GM18508 (cell line): Measurements from ENCODE around the gene NUP98.
"Not testable (repeated sequence)": the region's sequence is repeated elsewhere in the genome, so short reads cannot be mapped to it uniquely, and the experiment has no call there.

Experiments used
- ATAC-seq: cut with Tn5 transposase; IDR thresholded peaks from one replicate; pipeline ENCODE4 v1.9.1; 2021; ENCODE audit warnings: moderate number of reproducible peaks; ENCODE audit not compliant: insufficient read depth, unreplicated experiment

Gene NUP98

GRCh38 chr11:3827434-3828186, 30.3 kb upstream of the NUP98 start:
- no peak for ATAC-seq

GRCh38 chr11:3826721-3827120, 29.4 kb upstream of the NUP98 start:
- no peak for ATAC-seq

- ATAC-seq, result no peak
Measured at GRCh38 chr11:3825473-3826154, 28.3 kb upstream of the NUP98 start.

GRCh38 chr11:3824714-3825472, 27.5 kb upstream of the NUP98 start:
- ATAC-seq, result peak; percentile 61

- no peak for ATAC-seq
Measured at GRCh38 chr11:3823762-3824506, 26.6 kb upstream of the NUP98 start.

- no peak for ATAC-seq
Measured at GRCh38 chr11:3823303-3823702, 25.9 kb upstream of the NUP98 start.

- no peak for ATAC-seq
Measured at GRCh38 chr11:3822312-3822711, 25.0 kb upstream of the NUP98 start.

- ATAC-seq, result no peak
Measured at GRCh38 chr11:3820971-3821370, 23.6 kb upstream of the NUP98 start.

GRCh38 chr11:3817181-3817800, 19.9 kb upstream of the NUP98 start:
- no peak for ATAC-seq

GRCh38 chr11:3816673-3817072, 19.3 kb upstream of the NUP98 start:
- ATAC-seq, result no peak

- ATAC-seq, result no peak
Measured at GRCh38 chr11:3815845-3816244, 18.5 kb upstream of the NUP98 start.

- ATAC-seq, result not testable (repeated sequence)
Measured at GRCh38 chr11:3814832-3815231, 17.5 kb upstream of the NUP98 start.

GRCh38 chr11:3810951-3811350, 13.6 kb upstream of the NUP98 start:
- ATAC-seq, result no peak

- no peak for ATAC-seq
Measured at GRCh38 chr11:3810446-3810845, 13.1 kb upstream of the NUP98 start.

- no peak for ATAC-seq
Measured at GRCh38 chr11:3809624-3809928, 12.2 kb upstream of the NUP98 start.

- no peak for ATAC-seq
Measured at GRCh38 chr11:3808861-3809623, 11.7 kb upstream of the NUP98 start.

- no peak for ATAC-seq
Measured at GRCh38 chr11:3807909-3808860, 10.8 kb upstream of the NUP98 start, which contains the start of gene PGAP2. PGAP2 (plus strand) TSS chr11:3808560; CDS start chr11:3811260, 2,700 bp downstream.

- ATAC-seq, result no peak
Measured at GRCh38 chr11:3803726-3804495, 6.6 kb upstream of the NUP98 start.
